ENCODE measurements around the gene TSFM. TPM values are rescaled to one million over a fixed set of nuclear protein-coding genes. Genes with fewer than 3 reads are reported as not detected.

Gene TSFM
- total and polyA plus RNA-seq, 2 of the 13 experiments (the other 11 are each of a cell fraction or from before 2014, with no cell fraction given): 29.8 to 68.3 TPM

DNA sequence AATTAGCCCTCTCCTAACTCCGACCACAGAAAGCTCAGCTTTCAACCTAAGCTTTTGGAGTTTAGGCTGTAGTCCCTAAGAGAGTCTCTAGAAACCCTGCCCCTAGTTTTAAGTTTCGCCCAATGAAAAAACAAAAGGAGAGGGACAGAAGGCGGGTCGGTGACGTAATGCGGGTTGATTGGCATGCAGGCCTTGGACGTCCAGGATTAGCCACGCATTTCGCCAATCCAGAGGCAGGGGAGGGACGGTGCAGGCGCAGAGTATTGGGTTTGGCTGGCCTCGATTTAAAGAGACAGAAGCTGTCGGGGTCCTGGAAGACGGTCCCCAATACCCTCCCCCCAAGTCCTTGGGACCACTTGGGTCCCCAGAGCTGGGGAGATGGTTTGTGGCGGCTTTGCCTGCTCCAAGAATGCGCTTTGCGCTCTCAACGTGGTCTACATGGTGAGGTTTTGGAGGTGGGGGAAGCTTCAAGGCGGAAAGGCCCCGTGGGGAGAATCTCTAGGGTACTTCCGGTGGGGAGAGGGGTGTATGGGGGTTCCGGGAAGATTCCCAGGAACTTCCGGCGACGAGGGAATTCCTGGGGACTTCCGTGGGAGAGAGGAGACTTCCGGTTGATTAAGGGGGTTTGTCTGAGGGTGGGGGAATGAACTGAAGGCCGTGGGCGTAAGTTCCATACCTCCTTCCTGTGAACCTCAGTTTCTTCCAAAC lies 37.7 kb upstream of the TSFM start, which contains the start of gene TSPAN31 (continued):
- TF ChIP-seq, protein P1, sequence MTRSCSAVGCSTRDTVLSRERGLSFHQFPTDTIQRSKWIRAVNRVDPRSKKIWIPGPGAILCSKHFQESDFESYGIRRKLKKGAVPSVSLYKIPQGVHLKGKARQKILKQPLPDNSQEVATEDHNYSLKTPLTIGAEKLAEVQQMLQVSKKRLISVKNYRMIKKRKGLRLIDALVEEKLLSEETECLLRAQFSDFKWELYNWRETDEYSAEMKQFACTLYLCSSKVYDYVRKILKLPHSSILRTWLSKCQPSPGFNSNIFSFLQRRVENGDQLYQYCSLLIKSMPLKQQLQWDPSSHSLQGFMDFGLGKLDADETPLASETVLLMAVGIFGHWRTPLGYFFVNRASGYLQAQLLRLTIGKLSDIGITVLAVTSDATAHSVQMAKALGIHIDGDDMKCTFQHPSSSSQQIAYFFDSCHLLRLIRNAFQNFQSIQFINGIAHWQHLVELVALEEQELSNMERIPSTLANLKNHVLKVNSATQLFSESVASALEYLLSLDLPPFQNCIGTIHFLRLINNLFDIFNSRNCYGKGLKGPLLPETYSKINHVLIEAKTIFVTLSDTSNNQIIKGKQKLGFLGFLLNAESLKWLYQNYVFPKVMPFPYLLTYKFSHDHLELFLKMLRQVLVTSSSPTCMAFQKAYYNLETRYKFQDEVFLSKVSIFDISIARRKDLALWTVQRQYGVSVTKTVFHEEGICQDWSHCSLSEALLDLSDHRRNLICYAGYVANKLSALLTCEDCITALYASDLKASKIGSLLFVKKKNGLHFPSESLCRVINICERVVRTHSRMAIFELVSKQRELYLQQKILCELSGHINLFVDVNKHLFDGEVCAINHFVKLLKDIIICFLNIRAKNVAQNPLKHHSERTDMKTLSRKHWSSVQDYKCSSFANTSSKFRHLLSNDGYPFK (CRISPR knock-in tag; IDR thresholded peaks at IDR 0.05; ENCODE audit: borderline replicate concordance): 0 out of 2 replicates have a peak, but pooled peaks have one; percentile 26
- peak; percentile 5; the same call in 1 of the 2 replicates for TF ChIP-seq ZNF776 (CRISPR knock-in tag; IDR thresholded peaks at IDR 0.05)
- no peak for TF ChIP-seq MZF1 (CRISPR knock-in tag; IDR thresholded peaks at IDR 0.05; ENCODE audit: borderline replicate concordance)
- TF ChIP-seq, protein P2, sequence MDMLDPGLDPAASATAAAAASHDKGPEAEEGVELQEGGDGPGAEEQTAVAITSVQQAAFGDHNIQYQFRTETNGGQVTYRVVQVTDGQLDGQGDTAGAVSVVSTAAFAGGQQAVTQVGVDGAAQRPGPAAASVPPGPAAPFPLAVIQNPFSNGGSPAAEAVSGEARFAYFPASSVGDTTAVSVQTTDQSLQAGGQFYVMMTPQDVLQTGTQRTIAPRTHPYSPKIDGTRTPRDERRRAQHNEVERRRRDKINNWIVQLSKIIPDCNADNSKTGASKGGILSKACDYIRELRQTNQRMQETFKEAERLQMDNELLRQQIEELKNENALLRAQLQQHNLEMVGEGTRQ (IDR thresholded peaks at IDR 0.05; ENCODE audit: low read depth, low read length): no peak
- TF ChIP-seq, protein P2 (CRISPR knock-in tag; IDR thresholded peaks at IDR 0.05; ENCODE audit: borderline replicate concordance): 0 out of 2 replicates have a peak, but pooled peaks have one; percentile 44
- TF ChIP-seq GABPA (IDR thresholded peaks at IDR 0.05; ENCODE audit: low read depth, low read length): peak; percentile 71
- TF ChIP-seq GABPA (CRISPR knock-in tag; IDR thresholded peaks at IDR 0.05; ENCODE audit: low read depth): peak; percentile 94
- TF ChIP-seq ZNF558 (CRISPR knock-in tag; IDR thresholded peaks at IDR 0.05; ENCODE audit: borderline replicate concordance): no peak
- TF ChIP-seq SAP130 (CRISPR knock-in tag; IDR thresholded peaks at IDR 0.05; ENCODE audit: low read depth): peak; percentile 37
- peak; percentile 91 for TF ChIP-seq AGO1 (IDR thresholded peaks at IDR 0.05; ENCODE audit: low read depth, low read length, poor library complexity, severe bottlenecking)
- peak; percentile 81 for TF ChIP-seq AGO2 (optimal IDR thresholded peaks at IDR 0.05; ENCODE audit: low read depth, low read length)
- TF ChIP-seq ZNF687 (CRISPR knock-in tag; IDR thresholded peaks at IDR 0.05): peak; percentile 70
- TF ChIP-seq FOXP1 (IDR thresholded peaks at IDR 0.05): no peak
- no peak for TF ChIP-seq FOXP1 (CRISPR knock-in tag; IDR thresholded peaks at IDR 0.05)
- peak; percentile 35; the same call in 1 of the 2 replicates for TF ChIP-seq ZNF281 (CRISPR knock-in tag; IDR thresholded peaks at IDR 0.05; ENCODE audit: borderline replicate concordance)
- 0 out of 2 replicates have a peak, but pooled peaks have one; percentile 49 for TF ChIP-seq ESRRA (CRISPR knock-in tag; IDR thresholded peaks at IDR 0.05; ENCODE audit: low read depth)
- TF ChIP-seq ONECUT2 (CRISPR knock-in tag; IDR thresholded peaks at IDR 0.05): peak; percentile 21; the same call in 1 of the 2 replicates
